Melanocyte of skin (primary cell): ENCODE data around the gene GPR155. TPM values are rescaled to one million over a fixed set of nuclear protein-coding genes. Genes with fewer than 3 reads are reported as not detected.

ENCODE experiments used
- total RNA-seq, 2 donors: library from RNA; depleted of rRNA; stranded (reverse); fragments of >200 nt; gene quantifications; 2 replicates each; pipeline ENCODE4 v1.2.3, GENCODE V29; 2012

GPR155 gene
- total RNA-seq = 10 to 100 TPM; 30.3 to 67.1 TPM

GRCh38 chr2:174486563-174487107, at the start of gene GPR155:
Gene GPR155, minus strand, starts transcription at chr2:174487029. Its CDS starts 5,073 bp downstream, at chr2:174481956.

DNA sequence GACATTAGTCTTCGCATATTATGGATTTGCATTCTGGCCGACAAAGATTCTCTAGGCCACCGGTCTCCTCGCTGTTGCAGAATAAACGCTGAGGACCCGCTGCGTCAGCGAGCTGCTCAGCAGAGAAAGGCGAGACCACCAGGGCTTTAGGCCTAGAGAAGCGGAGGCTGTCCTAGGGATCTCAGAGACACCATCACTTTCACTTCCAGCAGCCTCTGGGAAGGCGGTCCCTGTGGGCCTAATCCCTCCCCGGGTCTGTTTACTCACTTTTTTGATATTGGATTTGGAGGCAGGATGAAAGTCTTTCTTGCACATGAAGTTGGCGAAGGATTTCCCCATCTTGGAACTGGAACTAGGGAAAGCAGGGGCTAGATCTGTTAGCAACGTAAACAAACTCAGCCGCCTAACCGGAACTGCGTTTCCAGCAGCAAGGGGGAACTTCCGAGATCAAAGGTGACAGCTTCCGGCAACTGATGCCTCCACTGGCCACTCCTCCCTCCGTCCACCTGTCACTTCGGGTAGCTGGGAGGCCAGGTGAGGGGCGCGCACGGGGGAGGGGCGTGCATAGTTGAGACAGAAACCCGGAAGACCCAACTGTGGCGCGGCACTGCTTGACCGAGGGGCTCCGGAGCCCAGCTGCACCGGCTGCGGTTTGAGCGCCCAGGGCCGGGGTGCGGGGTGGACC, 91.4 kb downstream of the GPR155 start, which contains the start of gene SCRN3:
SCRN3 (plus strand) TSS at position 447 of the 685 bp plus-strand sequence. CDS start 2,554 bp downstream, outside the sequence.

Other genes starting within 250 kb of the GPR155 start
- gene OLA1, start 238.5 kb downstream of the GPR155 start, total RNA-seq = 10 to 100 TPM; 42.0 to 83.6 TPM
- not detected for gene SP9, start 152.1 kb downstream of the GPR155 start, total RNA-seq
- 10 to 100 TPM; 17.0 to 18.6 TPM for gene SCRN3, start 91.3 kb downstream of the GPR155 start, total RNA-seq
- 10 to 100 TPM; 18.9 to 50.6 TPM for gene WIPF1, start 110.8 kb upstream of the GPR155 start, total RNA-seq